NB4 (cell line): ENCODE data around the gene CTXN1.

Experiments used
- DNase-seq: peaks from one replicate; pipeline ENCODE4 v3.0.0; 2010; ENCODE audit warnings: low read depth
- H3K4me3 ChIP-seq: one replicate; pipeline ENCODE4 v1.5.1; 2011; ENCODE audit warnings: mild to moderate bottlenecking, low read depth, low read length, moderate library complexity
- MYC ChIP-seq: IDR thresholded peaks from 2 replicates; pipeline ENCODE4 v1.6.1; 2011; ENCODE audit warnings: low read depth, low read length
- POLR2A ChIP-seq: IDR thresholded peaks from 2 replicates; pipeline ENCODE4 v1.6.1; 2011; ENCODE audit warnings: mild to moderate bottlenecking; ENCODE audit not compliant: insufficient read length; ENCODE audit errors: extremely low read depth
- TF ChIP-seq, protein P1 (sequence below): IDR thresholded peaks from 2 replicates; pipeline ENCODE4 v1.6.1; 2011; ENCODE audit warnings: low read depth, low read length
- TF ChIP-seq, protein P2 (sequence below): IDR thresholded peaks from one replicate; pipeline ENCODE4 v1.5.1; 2012; ENCODE audit warnings: low read depth, low read length

Gene CTXN1

DNA sequence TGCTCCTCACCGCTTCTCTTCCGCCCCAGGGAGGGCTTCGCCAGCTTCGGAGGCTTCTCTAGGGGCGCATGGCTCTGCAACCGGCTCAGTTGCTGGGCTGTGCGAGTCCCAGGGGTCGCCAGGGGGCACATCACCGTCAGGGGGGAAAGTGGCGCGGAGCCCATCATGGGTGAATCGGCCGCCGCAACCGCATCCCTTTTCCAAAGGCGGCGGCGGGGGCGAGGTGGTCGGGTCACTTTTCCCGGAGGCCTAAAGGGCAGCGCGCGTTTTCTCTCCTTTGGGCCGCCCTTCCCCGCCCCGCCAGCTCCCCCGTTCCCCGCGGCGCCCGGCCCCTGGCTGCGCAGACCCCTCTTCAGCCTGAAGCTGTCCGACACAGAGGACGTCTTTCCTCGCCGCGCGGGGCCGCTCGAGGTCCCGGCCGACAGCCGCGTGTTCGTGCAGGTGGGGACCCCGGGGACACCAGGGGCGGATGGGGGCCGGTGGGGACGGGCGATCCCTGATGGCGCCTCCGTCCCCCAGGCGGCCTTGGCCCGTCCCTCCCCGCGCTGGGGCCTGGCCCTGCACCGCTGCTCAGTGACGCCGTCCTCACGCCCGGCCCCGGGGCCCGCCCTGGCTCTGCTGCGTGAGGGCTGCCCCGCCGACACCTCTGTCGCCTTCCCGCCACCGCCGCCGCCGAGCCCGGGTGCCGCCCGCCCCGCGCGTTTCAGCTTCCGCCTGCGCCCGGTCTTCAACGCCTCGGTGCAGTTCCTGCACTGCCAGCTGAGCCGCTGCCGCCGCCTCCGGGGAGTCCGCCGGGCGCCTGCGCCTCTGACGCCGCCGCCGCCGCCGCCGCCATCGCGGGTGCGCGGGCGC lies 9.6 kb downstream of the CTXN1 start:
- H3K4me3 ChIP-seq, result no peak overlapping the region
- TF ChIP-seq, protein P1, sequence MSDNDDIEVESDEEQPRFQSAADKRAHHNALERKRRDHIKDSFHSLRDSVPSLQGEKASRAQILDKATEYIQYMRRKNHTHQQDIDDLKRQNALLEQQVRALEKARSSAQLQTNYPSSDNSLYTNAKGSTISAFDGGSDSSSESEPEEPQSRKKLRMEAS, result no peak
- TF ChIP-seq, protein P2, sequence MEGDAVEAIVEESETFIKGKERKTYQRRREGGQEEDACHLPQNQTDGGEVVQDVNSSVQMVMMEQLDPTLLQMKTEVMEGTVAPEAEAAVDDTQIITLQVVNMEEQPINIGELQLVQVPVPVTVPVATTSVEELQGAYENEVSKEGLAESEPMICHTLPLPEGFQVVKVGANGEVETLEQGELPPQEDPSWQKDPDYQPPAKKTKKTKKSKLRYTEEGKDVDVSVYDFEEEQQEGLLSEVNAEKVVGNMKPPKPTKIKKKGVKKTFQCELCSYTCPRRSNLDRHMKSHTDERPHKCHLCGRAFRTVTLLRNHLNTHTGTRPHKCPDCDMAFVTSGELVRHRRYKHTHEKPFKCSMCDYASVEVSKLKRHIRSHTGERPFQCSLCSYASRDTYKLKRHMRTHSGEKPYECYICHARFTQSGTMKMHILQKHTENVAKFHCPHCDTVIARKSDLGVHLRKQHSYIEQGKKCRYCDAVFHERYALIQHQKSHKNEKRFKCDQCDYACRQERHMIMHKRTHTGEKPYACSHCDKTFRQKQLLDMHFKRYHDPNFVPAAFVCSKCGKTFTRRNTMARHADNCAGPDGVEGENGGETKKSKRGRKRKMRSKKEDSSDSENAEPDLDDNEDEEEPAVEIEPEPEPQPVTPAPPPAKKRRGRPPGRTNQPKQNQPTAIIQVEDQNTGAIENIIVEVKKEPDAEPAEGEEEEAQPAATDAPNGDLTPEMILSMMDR, result no peak
- no peak for TF ChIP-seq POLR2A
- DNase-seq, result peak; percentile 52

DNA sequence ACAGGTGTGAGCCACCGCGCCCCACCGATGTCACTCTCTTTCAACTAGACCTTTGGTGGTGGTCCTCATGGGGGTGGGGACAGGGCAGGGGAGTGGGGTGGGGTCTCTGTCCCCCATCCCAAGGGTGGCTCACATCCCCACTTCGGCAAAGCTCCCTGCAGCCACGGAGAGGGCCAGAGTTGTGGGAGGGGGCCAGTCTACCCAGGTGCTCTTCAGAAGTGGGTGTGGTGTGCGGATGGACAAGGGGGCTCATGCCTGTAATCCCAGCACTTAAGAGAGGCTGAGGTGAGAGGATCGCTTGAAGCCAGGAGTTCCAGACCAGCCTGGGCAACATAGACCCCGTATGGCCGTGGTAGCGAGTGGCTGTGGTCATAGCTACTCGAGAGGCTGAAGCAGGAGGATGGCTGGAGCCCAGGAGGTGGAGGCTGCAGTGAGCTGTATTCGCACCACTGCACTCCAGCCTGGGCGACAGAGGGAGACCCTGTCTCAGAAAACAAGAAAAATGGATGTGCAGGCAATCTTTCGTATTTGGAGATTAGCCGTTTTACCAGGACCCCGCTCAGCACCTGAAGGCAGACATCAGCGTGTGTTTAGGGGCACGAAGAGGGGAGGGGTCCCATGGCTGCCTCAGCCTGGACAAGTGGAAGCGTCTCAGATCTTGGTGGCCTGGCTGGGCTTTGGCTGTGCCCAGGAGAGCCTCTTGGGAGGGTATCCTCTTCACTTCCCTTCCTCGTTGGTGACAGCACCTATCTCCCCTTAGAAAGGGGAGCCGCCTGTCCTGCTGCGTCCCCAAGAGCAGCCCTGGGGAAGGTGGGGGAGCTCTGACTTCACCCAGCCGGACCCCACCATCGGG lies 10.5 kb downstream of the CTXN1 start:
- TF ChIP-seq, protein P2, result no peak
- TF ChIP-seq POLR2A, result no peak
- TF ChIP-seq MYC, result no peak
- TF ChIP-seq, protein P1, result no peak

GRCh38 chr19:7914598-7915045 lies 11.3 kb downstream of the CTXN1 start, which contains the start of gene TGFBR3L:
Gene TGFBR3L, plus strand, starts transcription at chr19:7914830.
- no peak within 1 kb of the TSS for H3K4me3 ChIP-seq
- TF ChIP-seq POLR2A (no peak), MYC (no peak)
- TF ChIP-seq, protein P2, result no peak
- TF ChIP-seq, protein P1, result no peak
- DNase-seq, result no peak

More for the DNA sequence above, 10.5 kb downstream of the CTXN1 start:
- DNase-seq, result no peak
- H3K4me3 ChIP-seq, result no peak overlapping the region

GRCh38 chr19:7914099-7914498 lies 11.8 kb downstream of the CTXN1 start:
- no peak for DNase-seq
- no peak overlapping the region for H3K4me3 ChIP-seq
- TF ChIP-seq POLR2A, result no peak
- TF ChIP-seq, protein P1, result no peak
- no peak for TF ChIP-seq MYC
- TF ChIP-seq, protein P2, result no peak

DNA sequence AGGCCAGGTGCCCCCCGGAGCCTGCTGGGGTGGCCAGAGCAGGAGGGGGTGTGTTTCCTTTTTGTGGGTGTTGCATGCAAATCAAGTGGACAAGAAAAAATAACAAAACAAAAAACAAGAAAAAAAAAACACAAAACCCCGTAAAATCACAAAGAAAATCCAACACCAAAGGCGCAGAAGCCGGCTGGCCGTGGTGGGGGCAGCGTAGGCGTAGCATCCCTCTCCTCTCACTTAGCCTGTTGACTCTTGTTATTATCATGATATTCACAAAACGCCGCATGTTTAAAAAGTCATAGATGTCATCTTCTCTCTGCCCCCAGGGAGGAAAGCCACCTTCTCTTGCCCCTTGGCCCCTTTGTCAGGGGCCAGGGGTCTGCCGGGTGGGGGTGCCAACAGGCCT lies 12.3 kb downstream of the CTXN1 start:
- TF ChIP-seq, protein P2, result no peak
- TF ChIP-seq POLR2A, result no peak
- TF ChIP-seq, protein P1, result no peak
- H3K4me3 ChIP-seq, result no peak overlapping the region
- no peak for DNase-seq
